Stomach (tissue), 4 donors: ENCODE data around the gene RHBDL3.

Experiments
- CTCF ChIP-seq, 7 experiments: fragments of 450-650 bp in 4 of 7; fragments of 200-600 bp in 3 of 7; sonication (generic) in 3 of 7; IDR thresholded peaks; one replicate each; pipeline ENCODE4 v1.5.1; 2016 to 2019; ENCODE audit warnings: antibody characterized with exemption in 7 of 7, control low read depth in 2 of 7, mild to moderate bottlenecking in 1 of 7
- POLR2A ChIP-seq, 4 donors: fragments of 450-650 bp; IDR thresholded peaks; one replicate each; pipeline ENCODE4 v1.6.1; 2016; ENCODE audit warnings: antibody characterized with exemption in 4 of 4, control low read depth in 2 of 4, mild to moderate bottlenecking in 1 of 4, moderate library complexity in 1 of 4
- POLR2AphosphoS5 ChIP-seq, 3 donors: sonication (generic); formaldehyde crosslinking; IDR thresholded peaks; one replicate each; pipeline ENCODE4 v1.6.1; 2016; ENCODE audit warnings: antibody characterized with exemption in 3 of 3

GRCh38 chr17:32264140-32264799, 1.4 kb upstream of the RHBDL3 start:
- no peak for TF ChIP-seq CTCF (IDR thresholded peaks at IDR 0.05)
- no peak for TF ChIP-seq POLR2A (IDR thresholded peaks at IDR 0.05)
- TF ChIP-seq POLR2AphosphoS5 (IDR thresholded peaks at IDR 0.05), result no peak
